GM19025 (cell line): ENCODE data around the gene PYDC1.
A peak's percentile ranks its signal among the peaks of the same experiment; 100 is the strongest.
"Not testable (repeated sequence)": the region's sequence is repeated elsewhere in the genome, so short reads cannot be mapped to it uniquely, and the experiment has no call there.

Source experiments
- ATAC-seq: cut with Tn5 transposase; IDR thresholded peaks from one replicate; pipeline ENCODE4 v1.9.1; 2021; ENCODE audit warnings: mild to moderate bottlenecking, low read depth, moderate library complexity; ENCODE audit not compliant: unreplicated experiment

Gene PYDC1

GRCh38 chr16:31223044-31223443, 6.1 kb upstream of the PYDC1 start:
- ATAC-seq = no peak

- no peak for ATAC-seq
These were observed 4.6 kb upstream of the PYDC1 start for GRCh38 chr16:31221357-31222160.

- ATAC-seq = no peak
These were observed 2.3 kb upstream of the PYDC1 start for GRCh38 chr16:31219154-31219741.

GRCh38 chr16:31217136-31217530, 198 bp upstream of the PYDC1 start:
- no peak for ATAC-seq

- ATAC-seq = no peak
These were observed 1.4 kb downstream of the PYDC1 start for GRCh38 chr16:31215287-31216162.

GRCh38 chr16:31214708-31215286, 2.1 kb downstream of the PYDC1 start:
- no peak for ATAC-seq

GRCh38 chr16:31213877-31214707, 2.8 kb downstream of the PYDC1 start, which contains the start of gene TRIM72:
TRIM72 (plus strand) TSS chr16:31214119; CDS start chr16:31214739, 620 bp downstream.
- ATAC-seq = no peak

GRCh38 chr16:31213342-31213741, 3.6 kb downstream of the PYDC1 start:
- ATAC-seq = no peak

- no peak for ATAC-seq
These were observed 10.2 kb downstream of the PYDC1 start for GRCh38 chr16:31206776-31207175.

- no peak for ATAC-seq
These were observed 11.9 kb downstream of the PYDC1 start for GRCh38 chr16:31204871-31205666.

- ATAC-seq = peak; percentile 32
These were observed 14.2 kb downstream of the PYDC1 start, which contains the start of gene PYCARD for GRCh38 chr16:31202414-31203375. PYCARD (minus strand) TSS chr16:31202760; CDS start chr16:31202690, 70 bp downstream.

- peak; percentile 55 for ATAC-seq
These were observed 15.1 kb downstream of the PYDC1 start for GRCh38 chr16:31201582-31202413.

GRCh38 chr16:31200821-31201568, 15.9 kb downstream of the PYDC1 start:
- ATAC-seq = no peak

- ATAC-seq = not testable (repeated sequence)
These were observed 16.8 kb downstream of the PYDC1 start for GRCh38 chr16:31200111-31200510.

GRCh38 chr16:31199430-31200041, 17.4 kb downstream of the PYDC1 start:
- no peak for ATAC-seq
